Left ventricle myocardium inferior (tissue), 1 donor: ENCODE measurements around the gene AGR3. TPM values are rescaled to one million over a fixed set of nuclear protein-coding genes. Genes with fewer than 3 reads are reported as not detected.

Experiments
- DNase-seq: peaks from one replicate; pipeline ENCODE4 v3.0.0-alpha.2; 2020
- H3K27ac ChIP-seq: fragments of 200-600 bp; replicated peaks from 2 replicates; pipeline ENCODE4 v1.8.0; 2021
- H3K27me3 ChIP-seq: fragments of 200-600 bp; 2 replicates; pipeline ENCODE4 v1.8.0; 2021; ENCODE audit warnings: low read depth
- H3K36me3 ChIP-seq: fragments of 200-600 bp; 2 replicates; pipeline ENCODE4 v1.8.0; 2021
- H3K4me1 ChIP-seq: fragments of 200-600 bp; 2 replicates; pipeline ENCODE4 v1.8.0; 2021
- H3K4me3 ChIP-seq: fragments of 200-600 bp; 2 replicates; pipeline ENCODE4 v1.8.0; 2021; ENCODE audit warnings: mild to moderate bottlenecking, moderate library complexity
- H3K9me3 ChIP-seq: fragments of 200-600 bp; replicated peaks from 2 replicates; pipeline ENCODE4 v1.8.0; 2021
- CTCF ChIP-seq: fragments of 200-600 bp; IDR thresholded peaks from 2 replicates; pipeline ENCODE4 v1.8.0; 2021; ENCODE audit warnings: antibody characterized with exemption, mild to moderate bottlenecking, borderline replicate concordance
- intact Hi-C: fragments of 100-400 bp; cut with micrococcal nuclease; formaldehyde crosslinking; loops from one replicate; pipeline ENCODE4 v1.11.0; 2022
- total RNA-seq: library from RNA; stranded (reverse); fragmentation: NEBNext Ultra II Directional; extraction: Animal tissue kit (Norgen Biotek cat#: 25700); gene quantifications from one replicate; pipeline ENCODE4 v1.2.1, GENCODE V29; 2021
- donor health status: DM: no; HTN: yes; CAD: no; lungs with severe emphysema.

AGR3 gene
- total RNA-seq, 1 donor from 2014 or later = not detected

DNA sequence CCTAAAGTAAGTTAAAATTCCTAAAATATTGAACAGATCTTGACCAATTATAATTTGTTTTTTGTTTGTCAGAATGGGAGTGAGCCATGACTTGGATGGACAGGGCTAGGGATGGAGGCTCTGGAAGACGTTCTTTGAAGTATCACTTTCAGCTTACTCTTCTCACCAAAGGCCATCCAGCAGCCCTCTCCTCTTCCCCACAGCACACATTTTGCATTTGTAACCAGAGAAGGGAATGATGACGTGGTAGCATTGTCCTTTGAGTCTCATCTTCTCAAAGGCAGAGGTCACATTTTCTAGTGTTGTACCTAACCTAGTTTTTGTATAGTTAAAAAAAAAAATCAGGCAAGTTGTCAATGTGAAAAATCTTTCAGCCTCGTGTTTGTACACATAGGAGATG lies 43.8 kb upstream of the AGR3 start:
- Histone ChIP-seq H3K36me3 (no peaks in the 10 kb centered on the region), H3K9me3 (no peaks in the 10 kb centered on the region), H3K27me3 (no peaks in the 10 kb centered on the region), H3K4me1 (no peaks in the 10 kb centered on the region), H3K27ac (no peak overlapping the region), H3K4me3 (no peak overlapping the region)
- intact Hi-C loops = no loop called here
- no peak for DNase-seq
- TF ChIP-seq CTCF = no peak

- no peak for TF ChIP-seq CTCF
- Histone ChIP-seq H3K4me1 (no peaks in the 10 kb centered on the region), H3K27ac (no peak overlapping the region), H3K9me3 (no peaks in the 10 kb centered on the region), H3K27me3 (no peaks in the 10 kb centered on the region), H3K4me3 (no peak overlapping the region), H3K36me3 (no peaks in the 10 kb centered on the region)
- DNase-seq = no peak
- intact Hi-C loops = no loop called here
These were observed 41.2 kb upstream of the AGR3 start for GRCh38 chr7:16923019-16923418.

- no peak overlapping the region for H3K27ac ChIP-seq
- H3K36me3 ChIP-seq = no peaks in the 10 kb centered on the region
- no peak for DNase-seq
- H3K4me1 ChIP-seq = no peaks in the 10 kb centered on the region
- intact Hi-C loops = no loop called here
- H3K4me3 ChIP-seq = no peak overlapping the region
- H3K27me3 ChIP-seq = no peaks in the 10 kb centered on the region
- no peaks in the 10 kb centered on the region for H3K9me3 ChIP-seq
- TF ChIP-seq CTCF = no peak
These were observed 40.0 kb upstream of the AGR3 start for GRCh38 chr7:16921644-16922257.

DNA sequence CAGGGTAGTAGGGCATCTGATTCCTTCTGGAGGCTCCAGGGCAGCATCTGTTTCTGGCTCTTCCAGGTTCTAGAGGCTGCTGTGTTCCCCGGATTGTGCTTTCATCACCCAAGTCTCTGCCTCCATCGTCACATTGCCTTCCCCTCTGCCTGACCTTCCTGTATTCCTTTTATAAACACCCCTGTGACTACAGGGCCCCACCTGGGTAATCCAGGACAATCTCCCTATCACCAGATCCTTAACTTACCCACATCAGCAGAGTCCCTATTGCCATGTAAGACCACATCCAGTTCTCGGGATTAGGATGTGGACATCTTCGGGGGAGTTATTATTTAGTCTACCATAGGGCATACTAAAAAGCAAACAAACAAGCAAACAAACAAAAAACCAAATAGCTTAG lies 39.4 kb upstream of the AGR3 start:
- no peaks in the 10 kb centered on the region for H3K4me1 ChIP-seq
- H3K36me3 ChIP-seq = no peaks in the 10 kb centered on the region
- no peak for DNase-seq
- no peak for TF ChIP-seq CTCF
- no peaks in the 10 kb centered on the region for H3K9me3 ChIP-seq
- intact Hi-C loops = no loop called here
- no peak overlapping the region for H3K4me3 ChIP-seq
- H3K27me3 ChIP-seq = no peaks in the 10 kb centered on the region
- H3K27ac ChIP-seq = no peak overlapping the region

DNA sequence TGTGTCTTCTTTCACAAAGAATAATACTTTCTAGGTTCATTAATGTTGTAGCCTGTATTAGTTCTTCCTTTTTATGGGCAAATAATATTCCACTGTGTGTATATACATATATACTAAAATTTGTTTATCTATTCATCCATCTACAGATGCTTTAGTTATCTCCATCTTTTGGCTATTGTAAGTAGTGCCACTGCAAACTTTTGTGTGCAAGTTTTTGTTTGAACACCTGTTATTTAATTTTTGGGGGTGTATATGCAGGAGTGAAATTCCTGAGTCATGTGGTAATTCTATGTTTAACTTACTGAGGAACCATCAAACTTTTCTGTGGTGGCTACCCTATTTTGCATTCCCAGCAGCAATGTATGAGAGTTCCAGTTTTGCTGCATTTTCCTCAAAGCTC lies 37.7 kb upstream of the AGR3 start:
- no peaks in the 10 kb centered on the region for H3K9me3 ChIP-seq
- TF ChIP-seq CTCF = no peak

More for the DNA sequence above, 37.7 kb upstream of the AGR3 start:
- no peaks in the 10 kb centered on the region for H3K27me3 ChIP-seq
- no peaks in the 10 kb centered on the region for H3K4me1 ChIP-seq
- no peaks in the 10 kb centered on the region for H3K36me3 ChIP-seq
- intact Hi-C loops = loop anchor here (5.0 to 10.0 kb wide), 3 partner anchors 115 to 315 kb away; partner anchors contain the start of gene AGR2
- no peak overlapping the region for H3K4me3 ChIP-seq
- no peak overlapping the region for H3K27ac ChIP-seq
- no peak for DNase-seq
